GM21619 (cell line): ENCODE measurements around the gene TSPOAP1.

ENCODE experiments used
- ATAC-seq: cut with Tn5 transposase; IDR thresholded peaks from one replicate; pipeline ENCODE4 v1.9.1; 2021; ENCODE audit not compliant: unreplicated experiment

The TSPOAP1 gene

GRCh38 chr17:58318627-58319172, 9.9 kb downstream of the TSPOAP1 start:
- no peak for ATAC-seq

GRCh38 chr17:58318065-58318481, 10.5 kb downstream of the TSPOAP1 start:
- ATAC-seq, result no peak

GRCh38 chr17:58317421-58318064, 11.1 kb downstream of the TSPOAP1 start:
- ATAC-seq, result peak; percentile 82

GRCh38 chr17:58316260-58316960, 12.2 kb downstream of the TSPOAP1 start:
- ATAC-seq, result no peak

GRCh38 chr17:58315750-58316149, 12.8 kb downstream of the TSPOAP1 start:
- no peak for ATAC-seq

- ATAC-seq, result no peak
These were observed 13.3 kb downstream of the TSPOAP1 start for GRCh38 chr17:58315281-58315711.

GRCh38 chr17:58314706-58315015, 13.9 kb downstream of the TSPOAP1 start:
- ATAC-seq, result no peak

GRCh38 chr17:58313815-58314705, 14.5 kb downstream of the TSPOAP1 start:
- ATAC-seq, result no peak

- no peak for ATAC-seq
These were observed 15.8 kb downstream of the TSPOAP1 start for GRCh38 chr17:58312829-58313228.

GRCh38 chr17:58312021-58312630, 16.5 kb downstream of the TSPOAP1 start:
- ATAC-seq, result no peak

- ATAC-seq, result no peak
These were observed 17.1 kb downstream of the TSPOAP1 start for GRCh38 chr17:58311429-58311894.

- ATAC-seq, result no peak
These were observed 17.8 kb downstream of the TSPOAP1 start for GRCh38 chr17:58310511-58311428.

- no peak for ATAC-seq
These were observed 18.7 kb downstream of the TSPOAP1 start for GRCh38 chr17:58309918-58310259.

GRCh38 chr17:58308985-58309917, 19.3 kb downstream of the TSPOAP1 start:
- no peak for ATAC-seq

GRCh38 chr17:58308173-58308984, 20.2 kb downstream of the TSPOAP1 start:
- ATAC-seq, result no peak

- no peak for ATAC-seq
These were observed 21.0 kb downstream of the TSPOAP1 start for GRCh38 chr17:58307468-58308172.

- ATAC-seq, result no peak
These were observed 22.3 kb downstream of the TSPOAP1 start for GRCh38 chr17:58306131-58306951.
